Astrocyte of the spinal cord (primary cell): ENCODE data around the gene ZMAT2.
"Not testable (repeated sequence)": the region's sequence is repeated elsewhere in the genome, so short reads cannot be mapped to it uniquely, and the experiment has no call there.

Experiments
- DNase-seq: peaks from one replicate; pipeline ENCODE4 v3.0.0; 2011; ENCODE audit warnings: low read depth, low spot score
- H3K4me3 ChIP-seq: 2 replicates; pipeline ENCODE4 v1.5.1; 2011; ENCODE audit warnings: low read depth, mild to moderate bottlenecking, low read length, moderate library complexity
- CTCF ChIP-seq: IDR thresholded peaks from 2 replicates; pipeline ENCODE4 v1.5.1; 2012; ENCODE audit warnings: low read depth, mild to moderate bottlenecking, low read length, inconsistent platforms
- in situ Hi-C: cut with HindIII; loops from 2 replicates; pipeline ENCODE4 v1.10.0; 2017; ENCODE audit warnings: low sequenced_read_pairs

The ZMAT2 gene

GRCh38 chr5:140700177-140701144 lies at the start of gene ZMAT2:
TSS of gene ZMAT2 (plus strand) at chr5:140700447. CDS start at chr5:140700461, 14 bp downstream.
- TF ChIP-seq CTCF = no peak
- peak; percentile 99 for DNase-seq
- H3K4me3 ChIP-seq = peak within 1 kb of the TSS; percentile 94
- in situ Hi-C loops = no loop called here

- no peak for DNase-seq
- no peak overlapping the region for H3K4me3 ChIP-seq
- TF ChIP-seq CTCF = no peak
- in situ Hi-C loops = no loop called here
Measured at GRCh38 chr5:140658870-140659269, 41.4 kb upstream of the ZMAT2 start.

GRCh38 chr5:140660371-140660770 lies 39.9 kb upstream of the ZMAT2 start:
- H3K4me3 ChIP-seq, in situ Hi-C loops, DNase-seq: not testable (repeated sequence)

GRCh38 chr5:140664030-140664358 lies 36.3 kb upstream of the ZMAT2 start:
- DNase-seq = no peak
- TF ChIP-seq CTCF = no peak
- in situ Hi-C loops = no loop called here
- peak overlapping the region; percentile 89 for H3K4me3 ChIP-seq

- in situ Hi-C loops = no loop called here
- H3K4me3 ChIP-seq = peak within 1 kb of the TSS; percentile 89
- peak; percentile 92 for DNase-seq
- no peak for TF ChIP-seq CTCF
Measured at GRCh38 chr5:140664359-140665119, 35.7 kb upstream of the ZMAT2 start, which contains the start of gene WDR55. TSS of gene WDR55 (plus strand) at chr5:140664904. CDS start at chr5:140664913, 9 bp downstream.

- in situ Hi-C loops, DNase-seq, H3K4me3 ChIP-seq: not testable (repeated sequence)
Measured at GRCh38 chr5:140671035-140671434, 29.2 kb upstream of the ZMAT2 start.

- H3K4me3 ChIP-seq = no peak overlapping the region
- DNase-seq = no peak
- in situ Hi-C loops = no loop called here
- TF ChIP-seq CTCF = no peak
Measured at GRCh38 chr5:140671472-140672125, 28.6 kb upstream of the ZMAT2 start.
